IMR-90 (cell line): ENCODE measurements around the gene GINS1. TPM values are rescaled to one million over a fixed set of nuclear protein-coding genes. Genes with fewer than 3 reads are reported as not detected.

Source experiments
- ATAC-seq: fragments of 200-7000 bp; cut with Tn5 transposase; 2 replicates; pipeline ENCODE4 v1.9.1; 2020; ENCODE audit warnings: low read depth, mild to moderate bottlenecking, moderate library complexity
- BruUV-seq: library from RNA; stranded (reverse); fragments of 400-500 nt; replicated peaks from 2 replicates; lab custom pipeline; 2021; lab: Mats Ljungman, UMichigan
- CTCF ChIA-PET: fragments of 300-600 bp; formaldehyde crosslinking; extraction: SDS; loops from one replicate; lab custom pipeline; 2021; ENCODE audit warnings: antibody characterized with exemption; lab: Yijun Ruan, JAX
- POLR2A ChIA-PET: fragments of 300-600 bp; sonication (Branson Sonifier 250); formaldehyde crosslinking; loops from one replicate; lab custom pipeline; 2022; ENCODE audit warnings: antibody characterized with exemption; ENCODE audit not compliant: unreplicated experiment; lab: Charles Lee
- DNase-seq: peaks from one replicate; pipeline ENCODE4 v3.0.0; 2013
- H2AFZ ChIP-seq: replicated peaks from 2 replicates; pipeline ENCODE3; 2013; ENCODE audit warnings: low read length, mild to moderate bottlenecking; ENCODE audit not compliant: poor library complexity
- H2AK5ac ChIP-seq: 2 replicates; pipeline ENCODE4 v1.6.1; 2013; ENCODE audit warnings: low read depth, low read length, inconsistent platforms
- H2AK9ac ChIP-seq: replicated peaks from 2 replicates; pipeline ENCODE3; 2013; ENCODE audit warnings: mild to moderate bottlenecking, low read depth, low read length, moderate library complexity; ENCODE audit not compliant: poor library complexity
- H2BK120ac ChIP-seq: 2 replicates; pipeline ENCODE4 v1.6.1; 2013; ENCODE audit warnings: low read depth, low read length, inconsistent platforms
- H2BK15ac ChIP-seq: 3 replicates; pipeline ENCODE4 v1.6.1; 2013; ENCODE audit warnings: low read depth, low read length, inconsistent platforms
- H2BK20ac ChIP-seq: 2 replicates; pipeline ENCODE4 v1.6.1; 2013; ENCODE audit warnings: low read depth, mild to moderate bottlenecking, inconsistent platforms, low read length, moderate library complexity
- H2BK5ac ChIP-seq: 2 replicates; pipeline ENCODE4 v1.6.1; 2013; ENCODE audit warnings: mild to moderate bottlenecking, low read depth, low read length, inconsistent platforms; ENCODE audit not compliant: poor library complexity, severe bottlenecking
- H3K14ac ChIP-seq: replicated peaks from 2 replicates; pipeline ENCODE4 v1.6.1; 2013; ENCODE audit warnings: low read depth, low read length, inconsistent platforms
- H3K18ac ChIP-seq: 2 replicates; pipeline ENCODE4 v1.6.1; 2013; ENCODE audit warnings: low read depth, low read length, control low read depth
- H3K23ac ChIP-seq: 2 replicates; pipeline ENCODE4 v1.6.1; 2013; ENCODE audit warnings: low read depth, low read length, inconsistent platforms
- H3K27ac ChIP-seq: 2 replicates; pipeline ENCODE4 v1.5.1; 2013; ENCODE audit warnings: mild to moderate bottlenecking, control low read depth, low read length; ENCODE audit not compliant: insufficient read depth
- H3K27me3 ChIP-seq: 2 replicates; pipeline ENCODE4 v1.6.1; 2013; ENCODE audit warnings: low read length; ENCODE audit not compliant: control insufficient read depth, insufficient read depth
- H3K36me3 ChIP-seq: 2 replicates; pipeline ENCODE4 v1.6.1; 2013; ENCODE audit warnings: low read length, mixed read lengths; ENCODE audit not compliant: control insufficient read depth, insufficient read depth
- H3K4ac ChIP-seq: 2 replicates; pipeline ENCODE4 v1.6.1; 2013; ENCODE audit warnings: low read depth, low read length, inconsistent platforms
- H3K4me1 ChIP-seq: 2 replicates; pipeline ENCODE4 v1.6.1; 2013; ENCODE audit warnings: low read length, mixed read lengths; ENCODE audit not compliant: control insufficient read depth, insufficient read depth
- H3K4me2 ChIP-seq: 2 replicates; pipeline ENCODE4 v1.6.1; 2013; ENCODE audit warnings: low read depth, mild to moderate bottlenecking, control low read depth, low read length, moderate library complexity
- H3K4me3 ChIP-seq: 2 replicates; pipeline ENCODE4 v1.5.1; 2013; ENCODE audit warnings: low read depth, mild to moderate bottlenecking, control low read depth, low read length, moderate library complexity; ENCODE audit not compliant: insufficient read depth
- H3K56ac ChIP-seq: 2 replicates; pipeline ENCODE4 v1.6.1; 2013; ENCODE audit warnings: low read length, inconsistent platforms; ENCODE audit not compliant: insufficient read depth; ENCODE audit errors: extremely low read depth
- H3K79me1 ChIP-seq, 2 experiments: 2 replicates each; pipeline ENCODE4 v1.6.1; 2013; ENCODE audit warnings: low read length in 2 of 2, inconsistent platforms in 1 of 2, low read depth in 1 of 2
- H3K9ac ChIP-seq: 2 replicates; pipeline ENCODE4 v1.6.1; 2013; ENCODE audit warnings: low read depth, low read length, control low read depth
- H3K9me1 ChIP-seq: 2 replicates; pipeline ENCODE4 v1.6.1; 2013; ENCODE audit warnings: low read length, inconsistent platforms; ENCODE audit not compliant: insufficient read depth
- H3K9me3 ChIP-seq: 2 replicates; pipeline ENCODE4 v1.6.1; 2013; ENCODE audit warnings: low read length; ENCODE audit not compliant: control insufficient read depth, insufficient read depth
- H4K20me1 ChIP-seq: 2 replicates; pipeline ENCODE4 v1.6.1; 2013; ENCODE audit warnings: low read length, inconsistent platforms; ENCODE audit not compliant: insufficient read depth
- H4K5ac ChIP-seq: 2 replicates; pipeline ENCODE4 v1.6.1; 2013; ENCODE audit warnings: mild to moderate bottlenecking, low read depth, low read length, control low read depth
- H4K8ac ChIP-seq, 2 experiments: 2 replicates each; pipeline ENCODE4 v1.6.1; 2013; ENCODE audit warnings: low read depth in 2 of 2, low read length in 2 of 2, control low read depth in 1 of 2, inconsistent platforms in 1 of 2
- H4K91ac ChIP-seq: 2 replicates; pipeline ENCODE4 v1.6.1; 2013; ENCODE audit warnings: low read depth, low read length, inconsistent platforms; ENCODE audit not compliant: insufficient read depth
- BHLHE40 ChIP-seq: fragments of 150-350 bp; IDR thresholded peaks from 2 replicates; pipeline ENCODE4 v1.6.1; 2016; ENCODE audit warnings: mild to moderate bottlenecking, low read depth, low read length
- CEBPB ChIP-seq: IDR thresholded peaks from 2 replicates; pipeline ENCODE4 v1.6.1; 2012; ENCODE audit warnings: low read depth, low read length, improper control_type of control experiment
- CHD1 ChIP-seq: IDR thresholded peaks from 2 replicates; pipeline ENCODE4 v1.6.1; 2012; ENCODE audit warnings: low read depth, low read length, improper control_type of control experiment
- FOS ChIP-seq: fragments of 150-350 bp; IDR thresholded peaks from 2 replicates; pipeline ENCODE4 v1.6.1; 2016; ENCODE audit warnings: low read depth, low read length
- MAFK ChIP-seq: IDR thresholded peaks from 2 replicates; pipeline ENCODE4 v1.6.1; 2012; ENCODE audit warnings: low read depth, low read length, improper control_type of control experiment
- MAZ ChIP-seq: IDR thresholded peaks from 2 replicates; pipeline ENCODE4 v1.6.1; 2012; ENCODE audit warnings: low read depth, mild to moderate bottlenecking, low read length, improper control_type of control experiment, moderate library complexity, borderline replicate concordance
- MXI1 ChIP-seq: IDR thresholded peaks from 2 replicates; pipeline ENCODE4 v1.6.1; 2012; ENCODE audit warnings: low read depth, mild to moderate bottlenecking, low read length, moderate library complexity, borderline replicate concordance
- NFE2L2 ChIP-seq: fragments of 150-350 bp; IDR thresholded peaks from 2 replicates; pipeline ENCODE4 v1.6.1; 2016; ENCODE audit warnings: low read depth, mild to moderate bottlenecking, low read length
- POLR2A ChIP-seq: IDR thresholded peaks from 2 replicates; pipeline ENCODE4 v1.6.1; 2012; ENCODE audit warnings: mild to moderate bottlenecking, low read depth, low read length
- RAD21 ChIP-seq: IDR thresholded peaks from 2 replicates; pipeline ENCODE4 v1.6.1; 2012; ENCODE audit warnings: low read length, improper control_type of control experiment
- RCOR1 ChIP-seq: IDR thresholded peaks from 2 replicates; pipeline ENCODE4 v1.6.1; 2012; ENCODE audit warnings: mild to moderate bottlenecking, low read length, improper control_type of control experiment; ENCODE audit not compliant: insufficient replicate concordance
- RFX5 ChIP-seq: IDR thresholded peaks from 2 replicates; pipeline ENCODE4 v1.8.0; 2012; ENCODE audit warnings: low read depth, mild to moderate bottlenecking, low read length, moderate library complexity
- SMC3 ChIP-seq: fragments of 150-350 bp; IDR thresholded peaks from 2 replicates; pipeline ENCODE4 v1.6.1; 2016; ENCODE audit warnings: low read depth, mild to moderate bottlenecking, antibody characterized with exemption, low read length, moderate library complexity
- USF2 ChIP-seq: fragments of 150-350 bp; IDR thresholded peaks from 2 replicates; pipeline ENCODE4 v1.6.1; 2017; ENCODE audit warnings: mild to moderate bottlenecking, antibody characterized with exemption, low read length, low read depth
- WGBS, 2 experiments: methylation state at CpG; one replicate each; pipeline versions ENCODE4 v1.1.5 to v1.1.7; 2013; ENCODE audit warnings: missing lambda C conversion rate in 2 of 2; ENCODE audit not compliant: insufficient read length in 1 of 2; ENCODE audit errors: extremely low coverage in 2 of 2; 5-methylcytosine and 5-hydroxymethylcytosine counted together
- dilution Hi-C: fragments of 300-500 bp; cut with HindIII; formaldehyde crosslinking; loops from one replicate; pipeline ENCODE4 v1.14.3; 2018; ENCODE audit warnings: low sequenced_read_pairs; ENCODE audit not compliant: unreplicated experiment
- in situ Hi-C: fragments of 300-500 bp; cut with MboI; formaldehyde crosslinking; loops from 3 replicates; pipeline ENCODE4 v1.14.3; 2019; ENCODE audit warnings: low sequenced_read_pairs, inconsistent platforms, mixed read lengths
- intact Hi-C: fragments of 100-400 bp; cut with micrococcal nuclease; formaldehyde crosslinking; loops from 2 replicates; pipeline ENCODE4 v1.10.0; 2022
- polyA plus RNA-seq, 3 experiments: library from polyadenylated mRNA; depleted of rRNA; stranded (reverse); fragments of >200 nt; gene quantifications; 2 replicates each; pipeline ENCODE4 v1.2.3, GENCODE V29; 2012; ENCODE audit warnings: low replicate concordance in 1 of 3
- total RNA-seq: library from RNA; depleted of rRNA; stranded (reverse); fragments of >200 nt; gene quantifications from 2 replicates; pipeline ENCODE4 v1.2.3, GENCODE V29; 2012
- TF ChIP-seq, protein P1 (sequence below): fragments of 150-350 bp; IDR thresholded peaks from 2 replicates; pipeline ENCODE4 v1.6.1; 2016; ENCODE audit warnings: low read depth, mild to moderate bottlenecking, low read length, moderate library complexity, borderline replicate concordance
- TF ChIP-seq, protein P2 (sequence below): conservative IDR thresholded peaks from 2 replicates; pipeline ENCODE4 v1.5.1; 2012; ENCODE audit warnings: mild to moderate bottlenecking, low read depth, low read length, improper control_type of control experiment

GINS1 gene
- total and polyA plus RNA-seq, 2 of the 4 experiments (the other 2 are of a cell fraction) = 4.9 to 6.6 TPM

- Histone ChIP-seq H3K36me3 (peaks cover 21% of the 10 kb centered on the region; the same call in 1 of the 2 replicates), H3K27me3 (no peaks in the 10 kb centered on the region), H3K18ac (no peak overlapping the region), H4K8ac (no peak overlapping the region), H3K79me1 (no peaks in the 10 kb centered on the region), H3K4me2 (no peak overlapping the region), H2BK120ac (no peak overlapping the region), H3K9me1 (peaks cover 4% of the 10 kb centered on the region; the same call in 1 of the 2 replicates), H3K27ac (no peak overlapping the region), H2BK5ac (no peak overlapping the region), H2AK9ac (peak overlapping the region; percentile 61), H3K4ac (no peak overlapping the region), H3K9me3 (no peaks in the 10 kb centered on the region), H2BK15ac (no peak overlapping the region), H2AFZ (no peak overlapping the region), H3K4me1 (no peaks in the 10 kb centered on the region), H3K9ac (no peak overlapping the region), H4K91ac (no peak overlapping the region), H2AK5ac (no peak overlapping the region), H4K20me1 (no peaks in the 10 kb centered on the region), H4K5ac (no peak overlapping the region), H3K56ac (no peak overlapping the region), H3K4me3 (no peak overlapping the region), H3K23ac (no peak overlapping the region), H3K14ac (no peak overlapping the region), H2BK20ac (no peak overlapping the region)
- DNase-seq = no peak
- BruUV-seq = no TSS peak
- ChIA-PET POLR2A (no interaction called here), CTCF (no interaction called here)
- no peak for ATAC-seq
- 91% methylated on average over 9 of the region's 17 CpGs; no CpG with 5 or more reads in 1 of the 2 experiments for WGBS, 2 experiments
- dilution Hi-C loops (no loop called here), in situ Hi-C loops (no loop called here), intact Hi-C loops (no loop called here)
- TF ChIP-seq POLR2A (no peak), SMC3 (no peak), MAZ (no peak), RAD21 (no peak), CHD1 (no peak), CEBPB (no peak), MAFK (no peak), RFX5 (no peak), FOS (no peak), USF2 (no peak), NFE2L2 (no peak), MXI1 (no peak), RCOR1 (no peak), BHLHE40 (no peak)
- TF ChIP-seq, protein P1, sequence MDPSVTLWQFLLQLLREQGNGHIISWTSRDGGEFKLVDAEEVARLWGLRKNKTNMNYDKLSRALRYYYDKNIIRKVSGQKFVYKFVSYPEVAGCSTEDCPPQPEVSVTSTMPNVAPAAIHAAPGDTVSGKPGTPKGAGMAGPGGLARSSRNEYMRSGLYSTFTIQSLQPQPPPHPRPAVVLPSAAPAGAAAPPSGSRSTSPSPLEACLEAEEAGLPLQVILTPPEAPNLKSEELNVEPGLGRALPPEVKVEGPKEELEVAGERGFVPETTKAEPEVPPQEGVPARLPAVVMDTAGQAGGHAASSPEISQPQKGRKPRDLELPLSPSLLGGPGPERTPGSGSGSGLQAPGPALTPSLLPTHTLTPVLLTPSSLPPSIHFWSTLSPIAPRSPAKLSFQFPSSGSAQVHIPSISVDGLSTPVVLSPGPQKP = no peak
- TF ChIP-seq, protein P2, sequence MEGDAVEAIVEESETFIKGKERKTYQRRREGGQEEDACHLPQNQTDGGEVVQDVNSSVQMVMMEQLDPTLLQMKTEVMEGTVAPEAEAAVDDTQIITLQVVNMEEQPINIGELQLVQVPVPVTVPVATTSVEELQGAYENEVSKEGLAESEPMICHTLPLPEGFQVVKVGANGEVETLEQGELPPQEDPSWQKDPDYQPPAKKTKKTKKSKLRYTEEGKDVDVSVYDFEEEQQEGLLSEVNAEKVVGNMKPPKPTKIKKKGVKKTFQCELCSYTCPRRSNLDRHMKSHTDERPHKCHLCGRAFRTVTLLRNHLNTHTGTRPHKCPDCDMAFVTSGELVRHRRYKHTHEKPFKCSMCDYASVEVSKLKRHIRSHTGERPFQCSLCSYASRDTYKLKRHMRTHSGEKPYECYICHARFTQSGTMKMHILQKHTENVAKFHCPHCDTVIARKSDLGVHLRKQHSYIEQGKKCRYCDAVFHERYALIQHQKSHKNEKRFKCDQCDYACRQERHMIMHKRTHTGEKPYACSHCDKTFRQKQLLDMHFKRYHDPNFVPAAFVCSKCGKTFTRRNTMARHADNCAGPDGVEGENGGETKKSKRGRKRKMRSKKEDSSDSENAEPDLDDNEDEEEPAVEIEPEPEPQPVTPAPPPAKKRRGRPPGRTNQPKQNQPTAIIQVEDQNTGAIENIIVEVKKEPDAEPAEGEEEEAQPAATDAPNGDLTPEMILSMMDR = no peak
Observed at GRCh38 chr20:25494506-25495188, 87.2 kb downstream of the GINS1 start.
